Measurements from ENCODE around the gene SLC5A3.
A peak's percentile ranks its signal among the peaks of the same experiment; 100 is the strongest.

The SLC5A3 gene

GRCh38 chr21:34073032-34073748 is at the start of gene SLC5A3, which contains the start of gene MRPS6:
Gene SLC5A3 (plus strand): TSS chr21:34073578. CDS start chr21:34095199, 21,621 bp downstream.
Gene MRPS6 (plus strand): TSS chr21:34073578. CDS start chr21:34073701, 123 bp downstream.
- Mint-ChIP-seq H3K27me3 (no peaks in the 10 kb centered on the region), H3K27ac (ENCODE audit: low read depth) (peak within 1 kb of the TSS; percentile 92), H3K36me3 (ENCODE audit: insufficient read depth) (peaks cover 18% of the 10 kb centered on the region), H3K9me3 (no peaks in the 10 kb centered on the region), H3K4me1 (peaks cover 46% of the 10 kb centered on the region), H3K4me3 (peak within 1 kb of the TSS; percentile 92)
- ATAC-seq (replicated peaks; ENCODE audit: extremely low read depth, poor library complexity, severe bottlenecking) (peak; percentile 70), DNase-seq (ENCODE audit: low spot score in 2 of 2) (peak; percentile 47 to 57)

GRCh38 chr21:34023691-34024373 is 49.5 kb upstream of the SLC5A3 start:
- Mint-ChIP-seq H3K27me3 (no peaks in the 10 kb centered on the region), H3K27ac (ENCODE audit: low read depth) (no peak overlapping the region), H3K4me1 (peaks cover 17% of the 10 kb centered on the region), H3K36me3 (ENCODE audit: insufficient read depth) (no peaks in the 10 kb centered on the region), H3K4me3 (no peak overlapping the region), H3K9me3 (no peaks in the 10 kb centered on the region)
- no peak for DNase-seq (ENCODE audit: low spot score in 2 of 2)
- peak; percentile 46 for ATAC-seq (replicated peaks; ENCODE audit: extremely low read depth, poor library complexity, severe bottlenecking)

GRCh38 chr21:34024374-34024693 is 49.0 kb upstream of the SLC5A3 start:
- H3K27me3 Mint-ChIP-seq: no peaks in the 10 kb centered on the region
- no peak overlapping the region for H3K4me3 Mint-ChIP-seq
- H3K36me3 Mint-ChIP-seq (ENCODE audit: insufficient read depth): no peaks in the 10 kb centered on the region
- no peak for DNase-seq (ENCODE audit: low spot score in 2 of 2)
- H3K9me3 Mint-ChIP-seq: no peaks in the 10 kb centered on the region
- peaks cover 13% of the 10 kb centered on the region for H3K4me1 Mint-ChIP-seq
- H3K27ac Mint-ChIP-seq (ENCODE audit: low read depth): no peak overlapping the region
- no peak for ATAC-seq (replicated peaks; ENCODE audit: extremely low read depth, poor library complexity, severe bottlenecking)

GRCh38 chr21:34027721-34028461 is 45.5 kb upstream of the SLC5A3 start:
- Mint-ChIP-seq H3K4me3 (no peak overlapping the region), H3K36me3 (ENCODE audit: insufficient read depth) (no peaks in the 10 kb centered on the region), H3K27me3 (no peaks in the 10 kb centered on the region), H3K9me3 (peaks cover 5% of the 10 kb centered on the region), H3K4me1 (peaks cover 22% of the 10 kb centered on the region), H3K27ac (ENCODE audit: low read depth) (no peak overlapping the region)
- DNase-seq (ENCODE audit: low spot score in 2 of 2) (no peak), ATAC-seq (replicated peaks; ENCODE audit: extremely low read depth, poor library complexity, severe bottlenecking) (no peak)

GRCh38 chr21:34029743-34030528 is 43.4 kb upstream of the SLC5A3 start:
- Mint-ChIP-seq H3K4me3 (peak overlapping the region; percentile 6), H3K36me3 (ENCODE audit: insufficient read depth) (no peaks in the 10 kb centered on the region), H3K27ac (ENCODE audit: low read depth) (no peak overlapping the region), H3K4me1 (peaks cover 25% of the 10 kb centered on the region), H3K9me3 (peaks cover 5% of the 10 kb centered on the region), H3K27me3 (no peaks in the 10 kb centered on the region)
- no peak for DNase-seq (ENCODE audit: low spot score in 2 of 2)
- ATAC-seq (replicated peaks; ENCODE audit: extremely low read depth, poor library complexity, severe bottlenecking): peak; percentile 84

- Mint-ChIP-seq H3K36me3 (ENCODE audit: insufficient read depth) (no peaks in the 10 kb centered on the region), H3K27me3 (peaks cover 10% of the 10 kb centered on the region), H3K4me1 (peaks cover 25% of the 10 kb centered on the region), H3K27ac (ENCODE audit: low read depth) (no peak overlapping the region), H3K9me3 (peaks cover 10% of the 10 kb centered on the region), H3K4me3 (no peak overlapping the region)
- no peak for DNase-seq (ENCODE audit: low spot score in 2 of 2)
- no peak for ATAC-seq (replicated peaks; ENCODE audit: extremely low read depth, poor library complexity, severe bottlenecking)
These were observed 41.5 kb upstream of the SLC5A3 start for GRCh38 chr21:34031835-34032370.

GRCh38 chr21:34034369-34035014 is 38.9 kb upstream of the SLC5A3 start:
- H3K4me3 Mint-ChIP-seq: no peak overlapping the region
- DNase-seq (ENCODE audit: low spot score in 2 of 2) (no peak), ATAC-seq (replicated peaks; ENCODE audit: extremely low read depth, poor library complexity, severe bottlenecking) (no peak)
- no peak overlapping the region for H3K27ac Mint-ChIP-seq (ENCODE audit: low read depth)
- peaks cover 25% of the 10 kb centered on the region for H3K4me1 Mint-ChIP-seq
- peaks cover 10% of the 10 kb centered on the region for H3K9me3 Mint-ChIP-seq
- H3K36me3 Mint-ChIP-seq (ENCODE audit: insufficient read depth): no peaks in the 10 kb centered on the region
- peaks cover 10% of the 10 kb centered on the region for H3K27me3 Mint-ChIP-seq

GRCh38 chr21:34035619-34036354 is 37.6 kb upstream of the SLC5A3 start:
- H3K27ac Mint-ChIP-seq (ENCODE audit: low read depth): no peak overlapping the region
- peaks cover 20% of the 10 kb centered on the region for H3K4me1 Mint-ChIP-seq
- no peak overlapping the region for H3K4me3 Mint-ChIP-seq
- no peaks in the 10 kb centered on the region for H3K36me3 Mint-ChIP-seq (ENCODE audit: insufficient read depth)
- DNase-seq (ENCODE audit: low spot score in 2 of 2) (no peak), ATAC-seq (replicated peaks; ENCODE audit: extremely low read depth, poor library complexity, severe bottlenecking) (no peak)
- H3K9me3 Mint-ChIP-seq: peaks cover 10% of the 10 kb centered on the region
- H3K27me3 Mint-ChIP-seq: peaks cover 10% of the 10 kb centered on the region

- H3K4me3 Mint-ChIP-seq: no peak overlapping the region
- no peak for DNase-seq (ENCODE audit: low spot score in 2 of 2)
These were observed 36.2 kb upstream of the SLC5A3 start for GRCh38 chr21:34037009-34037795.

GRCh38 chr21:34039678-34040382 is 33.5 kb upstream of the SLC5A3 start:
- Mint-ChIP-seq H3K4me3 (no peak overlapping the region), H3K9me3 (peaks cover 5% of the 10 kb centered on the region), H3K4me1 (no peaks in the 10 kb centered on the region), H3K27ac (ENCODE audit: low read depth) (no peak overlapping the region), H3K27me3 (peaks cover 10% of the 10 kb centered on the region), H3K36me3 (ENCODE audit: insufficient read depth) (no peaks in the 10 kb centered on the region)
- DNase-seq (ENCODE audit: low spot score in 2 of 2): no peak
- ATAC-seq (replicated peaks; ENCODE audit: extremely low read depth, poor library complexity, severe bottlenecking): no peak

More at GRCh38 chr21:34037009-34037795, 36.2 kb upstream of the SLC5A3 start:
- Mint-ChIP-seq H3K27me3 (peaks cover 10% of the 10 kb centered on the region), H3K4me1 (peaks cover 8% of the 10 kb centered on the region), H3K36me3 (ENCODE audit: insufficient read depth) (no peaks in the 10 kb centered on the region), H3K27ac (ENCODE audit: low read depth) (no peak overlapping the region), H3K9me3 (peaks cover 5% of the 10 kb centered on the region)
- no peak for ATAC-seq (replicated peaks; ENCODE audit: extremely low read depth, poor library complexity, severe bottlenecking)

Measured in central memory CD8-positive, alpha-beta T cell (primary cell).